ENCODE data around the gene HIF3A. TPM values are rescaled to one million over a fixed set of nuclear protein-coding genes. Genes with fewer than 3 reads are reported as not detected.

The HIF3A gene
- total RNA-seq, 3 donors from 2014 or later = 10.4 to 111 (median 20.6) TPM

- Histone ChIP-seq H3K27me3 (no peaks in the 10 kb centered on the region), H3K36me3 (no peaks in the 10 kb centered on the region), H3K4me3 (no peak overlapping the region), H3K4me1 (no peaks in the 10 kb centered on the region), H3K9me3 (no peaks in the 10 kb centered on the region), H3K27ac (no peak overlapping the region)
- no peak for DNase-seq (ENCODE audit: low spot score in 2 of 2)
- intact Hi-C loops (cut with DNase I; ENCODE audit: low total_unique reads) = no loop called here
- TF ChIP-seq POLR2AphosphoS5 (IDR thresholded peaks at IDR 0.05) = no peak
- TF ChIP-seq POLR2A (IDR thresholded peaks at IDR 0.05) = no peak
- TF ChIP-seq, protein P1, sequence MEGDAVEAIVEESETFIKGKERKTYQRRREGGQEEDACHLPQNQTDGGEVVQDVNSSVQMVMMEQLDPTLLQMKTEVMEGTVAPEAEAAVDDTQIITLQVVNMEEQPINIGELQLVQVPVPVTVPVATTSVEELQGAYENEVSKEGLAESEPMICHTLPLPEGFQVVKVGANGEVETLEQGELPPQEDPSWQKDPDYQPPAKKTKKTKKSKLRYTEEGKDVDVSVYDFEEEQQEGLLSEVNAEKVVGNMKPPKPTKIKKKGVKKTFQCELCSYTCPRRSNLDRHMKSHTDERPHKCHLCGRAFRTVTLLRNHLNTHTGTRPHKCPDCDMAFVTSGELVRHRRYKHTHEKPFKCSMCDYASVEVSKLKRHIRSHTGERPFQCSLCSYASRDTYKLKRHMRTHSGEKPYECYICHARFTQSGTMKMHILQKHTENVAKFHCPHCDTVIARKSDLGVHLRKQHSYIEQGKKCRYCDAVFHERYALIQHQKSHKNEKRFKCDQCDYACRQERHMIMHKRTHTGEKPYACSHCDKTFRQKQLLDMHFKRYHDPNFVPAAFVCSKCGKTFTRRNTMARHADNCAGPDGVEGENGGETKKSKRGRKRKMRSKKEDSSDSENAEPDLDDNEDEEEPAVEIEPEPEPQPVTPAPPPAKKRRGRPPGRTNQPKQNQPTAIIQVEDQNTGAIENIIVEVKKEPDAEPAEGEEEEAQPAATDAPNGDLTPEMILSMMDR (IDR thresholded peaks at IDR 0.05) = no peak
Observed at GRCh38 chr19:46361915-46362314, 65.1 kb downstream of the HIF3A start.

DNA sequence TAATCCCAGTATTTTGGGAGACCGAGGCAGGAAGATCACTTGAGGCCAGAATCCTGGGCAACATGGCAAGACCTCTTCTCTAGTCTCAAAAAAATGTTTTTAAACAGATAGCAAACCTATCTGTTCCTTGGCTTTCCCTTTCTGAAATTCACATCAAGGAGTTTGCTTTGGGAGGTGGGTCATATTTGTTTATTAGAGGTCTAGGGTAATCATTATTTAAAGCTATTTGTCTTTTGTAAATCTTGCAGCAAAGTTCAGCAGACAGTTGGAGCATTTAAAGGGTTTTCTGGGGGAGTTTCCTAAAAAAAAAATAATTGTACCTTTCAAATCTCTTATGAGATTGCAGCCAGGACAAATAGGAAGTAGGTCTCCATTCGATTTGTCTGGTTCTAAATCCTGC lies 67.5 kb downstream of the HIF3A start:
- H3K36me3 ChIP-seq = no peaks in the 10 kb centered on the region
- no peak for DNase-seq (ENCODE audit: low spot score in 2 of 2)
- intact Hi-C loops (cut with DNase I; ENCODE audit: low total_unique reads) = no loop called here
- H3K9me3 ChIP-seq = no peaks in the 10 kb centered on the region
- TF ChIP-seq POLR2AphosphoS5 (IDR thresholded peaks at IDR 0.05) = no peak
- TF ChIP-seq, protein P1 (IDR thresholded peaks at IDR 0.05) = no peak
- no peak for TF ChIP-seq POLR2A (IDR thresholded peaks at IDR 0.05)
- no peaks in the 10 kb centered on the region for H3K4me1 ChIP-seq
- H3K4me3 ChIP-seq = no peak overlapping the region
- no peak overlapping the region for H3K27ac ChIP-seq
- H3K27me3 ChIP-seq = no peaks in the 10 kb centered on the region

DNA sequence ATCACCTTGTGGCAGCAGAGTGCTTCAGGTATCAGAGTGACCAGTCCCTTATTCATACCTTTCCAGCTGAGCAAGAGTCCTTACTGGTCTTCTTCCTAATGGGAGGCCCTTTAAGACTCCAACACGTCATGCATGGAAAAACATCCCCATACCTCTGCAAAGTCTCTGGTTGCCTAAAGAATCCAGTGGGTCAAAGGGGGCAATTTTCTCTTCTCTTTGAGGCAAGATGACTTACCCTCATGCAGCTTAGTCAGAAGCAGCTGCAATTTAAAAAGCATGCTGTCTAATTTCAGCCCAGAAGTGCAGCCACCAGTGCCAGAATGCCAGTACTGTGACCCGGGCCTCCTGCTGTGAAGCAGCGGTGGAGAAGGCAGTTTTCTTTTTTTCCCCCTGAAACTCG lies 68.7 kb downstream of the HIF3A start:
- no peak for TF ChIP-seq POLR2A (IDR thresholded peaks at IDR 0.05)
- TF ChIP-seq, protein P1 (IDR thresholded peaks at IDR 0.05) = no peak
- no peak for TF ChIP-seq POLR2AphosphoS5 (IDR thresholded peaks at IDR 0.05)

DNA sequence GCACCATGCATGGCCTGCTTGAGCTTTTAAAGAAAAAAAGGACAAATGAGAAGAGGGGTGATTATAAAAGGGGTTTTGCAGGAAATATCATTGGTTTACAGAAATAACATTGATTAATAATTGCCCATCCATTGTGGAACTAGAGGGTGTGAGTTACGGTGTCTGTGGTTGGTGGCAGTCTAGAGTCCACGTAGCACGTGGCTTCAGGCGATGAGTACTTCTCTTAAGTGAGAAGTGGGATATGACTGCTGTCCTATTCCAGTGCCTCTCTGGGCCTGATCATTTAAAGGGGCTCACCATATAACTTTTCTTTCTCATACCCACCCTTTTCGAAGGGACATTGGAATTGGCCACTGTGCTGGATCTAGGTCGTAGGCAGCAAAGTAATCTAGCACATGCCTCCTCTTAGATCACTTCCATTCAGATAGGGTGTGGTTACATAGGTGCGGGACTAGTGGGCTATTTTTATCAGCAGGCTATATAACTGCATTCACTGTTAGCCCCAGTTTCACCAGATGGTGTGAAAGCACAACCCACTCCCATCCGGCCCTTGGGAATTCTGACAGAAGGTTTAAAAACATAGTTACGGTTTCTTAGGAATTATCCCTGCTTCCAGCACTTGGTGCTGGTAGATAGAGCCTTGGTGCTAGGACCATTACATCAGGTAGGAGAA lies 69.9 kb downstream of the HIF3A start:
- TF ChIP-seq POLR2A (IDR thresholded peaks at IDR 0.05) (no peak), POLR2AphosphoS5 (IDR thresholded peaks at IDR 0.05) (no peak)
- TF ChIP-seq, protein P1 (IDR thresholded peaks at IDR 0.05) = no peak
- DNase-seq (ENCODE audit: low spot score in 2 of 2) = no peak
- Histone ChIP-seq H3K36me3 (no peaks in the 10 kb centered on the region), H3K4me1 (peaks cover 4 to 7% of the 10 kb centered on the region in 2 donors), H3K27me3 (no peaks in the 10 kb centered on the region), H3K27ac (no peak overlapping the region), H3K9me3 (no peaks in the 10 kb centered on the region), H3K4me3 (no peak overlapping the region)
- intact Hi-C loops (cut with DNase I; ENCODE audit: low total_unique reads) = no loop called here

More for the DNA sequence above, 68.7 kb downstream of the HIF3A start:
- no peak for DNase-seq (ENCODE audit: low spot score in 2 of 2)
- Histone ChIP-seq H3K27ac (no peak overlapping the region), H3K9me3 (no peaks in the 10 kb centered on the region), H3K27me3 (no peaks in the 10 kb centered on the region), H3K36me3 (no peaks in the 10 kb centered on the region), H3K4me1 (no peaks in the 10 kb centered on the region), H3K4me3 (no peak overlapping the region)
- intact Hi-C loops (cut with DNase I; ENCODE audit: low total_unique reads) = no loop called here

DNA sequence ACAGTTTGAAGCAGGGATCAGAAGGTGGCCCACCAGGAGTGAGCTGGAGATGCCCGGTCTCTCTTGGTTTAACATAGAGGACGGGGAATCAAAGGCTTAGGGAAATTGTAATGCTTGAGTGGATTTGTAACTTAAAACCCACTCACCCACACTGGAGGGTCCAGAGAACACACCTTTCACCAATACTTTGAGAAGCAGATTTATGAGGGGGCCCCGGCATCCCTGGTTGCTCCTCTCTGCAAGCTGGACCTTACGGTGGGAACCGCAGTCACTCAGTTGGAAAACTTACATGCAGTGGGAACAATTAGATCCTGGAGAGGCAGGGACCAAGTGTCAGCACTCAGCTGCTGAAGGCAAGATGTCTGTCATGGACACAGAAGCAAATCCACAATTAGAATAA lies 70.6 kb downstream of the HIF3A start:
- no peak overlapping the region for H3K4me3 ChIP-seq
- intact Hi-C loops (cut with DNase I; ENCODE audit: low total_unique reads) = no loop called here
- TF ChIP-seq POLR2A (IDR thresholded peaks at IDR 0.05) = no peak
- TF ChIP-seq, protein P1 (IDR thresholded peaks at IDR 0.05) = no peak
- no peak for TF ChIP-seq POLR2AphosphoS5 (IDR thresholded peaks at IDR 0.05)
- DNase-seq (ENCODE audit: low spot score in 2 of 2) = no peak
- peaks cover 9 to 10% of the 10 kb centered on the region in 2 donors for H3K4me1 ChIP-seq
- no peaks in the 10 kb centered on the region for H3K36me3 ChIP-seq
- no peaks in the 10 kb centered on the region for H3K27me3 ChIP-seq
- H3K27ac ChIP-seq = no peak overlapping the region
- H3K9me3 ChIP-seq = no peaks in the 10 kb centered on the region

Measured in breast epithelium (tissue), 4 donors.